Lung (tissue), 12 donors: Measurements from ENCODE around the gene PRXL2A. TPM values are rescaled to one million over a fixed set of nuclear protein-coding genes. Genes with fewer than 3 reads are reported as not detected.

Experiments used
- ATAC-seq: fragments of 200-7000 bp; cut with Tn5 transposase; one replicate; pipeline ENCODE4 v1.9.1; 2020; ENCODE audit warnings: moderate number of reproducible peaks; ENCODE audit not compliant: insufficient read depth, low FRiP score
- DNase-seq, 3 donors: peaks; one replicate each; pipeline ENCODE4 v3.0.0-alpha.2; 2013 to 2017
- H3K27ac ChIP-seq, 2 donors: one replicate each; pipeline ENCODE4 v1.5.1; 2013; ENCODE audit warnings: mild to moderate bottlenecking in 2 of 2, moderate library complexity in 2 of 2, control low read depth in 1 of 2, inconsistent platforms in 1 of 2, low read depth in 1 of 2, low read length in 1 of 2
- H3K27me3 ChIP-seq, 3 donors: one replicate each; pipeline ENCODE4 v1.5.1; 2013; ENCODE audit warnings: low read length in 2 of 3; ENCODE audit not compliant: control insufficient read depth in 3 of 3, insufficient read depth in 3 of 3
- H3K36me3 ChIP-seq, 4 donors: one replicate each; pipeline ENCODE4 v1.5.1; 2013; ENCODE audit warnings: low read length in 4 of 4, mild to moderate bottlenecking in 1 of 4, moderate library complexity in 1 of 4; ENCODE audit not compliant: control insufficient read depth in 4 of 4, insufficient read depth in 4 of 4
- H3K4me1 ChIP-seq, 5 donors: one replicate each; pipeline ENCODE4 v1.5.1; 2013; ENCODE audit warnings: low read length in 5 of 5, mild to moderate bottlenecking in 2 of 5, moderate library complexity in 1 of 5; ENCODE audit not compliant: control insufficient read depth in 5 of 5, insufficient read depth in 5 of 5
- H3K4me3 ChIP-seq: one replicate; pipeline ENCODE4 v1.5.1; 2013; ENCODE audit warnings: mild to moderate bottlenecking, control low read depth, moderate library complexity
- H3K9ac ChIP-seq, 2 donors: one replicate each; pipeline ENCODE4 v1.5.1; 2013; ENCODE audit warnings: low read length in 2 of 2, control low read depth in 1 of 2; ENCODE audit not compliant: insufficient read depth in 1 of 2
- H3K9me3 ChIP-seq, 4 donors: one replicate each; pipeline ENCODE4 v1.5.1; 2013; ENCODE audit warnings: low read length in 3 of 4, mild to moderate bottlenecking in 1 of 4, moderate library complexity in 1 of 4; ENCODE audit not compliant: control insufficient read depth in 4 of 4, insufficient read depth in 3 of 4
- CTCF ChIP-seq: IDR thresholded peaks from 2 replicates; pipeline ENCODE4 v1.5.1; 2012; ENCODE audit warnings: mild to moderate bottlenecking; ENCODE audit errors: control extremely low read depth, extremely low read depth
- WGBS, 2 donors: extraction: QIAGEN DNeasy Blood & Tissue Kit; methylation state at CpG; one replicate each; pipeline ENCODE4 v1.1.7; 2013; 5-methylcytosine and 5-hydroxymethylcytosine counted together
- polyA plus RNA-seq, 2 donors: library from polyadenylated mRNA; stranded (reverse); fragments of 200-250 nt; gene quantifications; one replicate each; pipeline ENCODE4 v1.2.1, GENCODE V29; 2013
- total RNA-seq, 2 donors: library from RNA; depleted of rRNA in 1 of 2; stranded (reverse); fragments of >200 nt in 1 of 2; gene quantifications; one replicate each; pipeline ENCODE4 v1.2.1, GENCODE V29; 2014 to 2021
- donor health status: control.
- donor health status: control.
- donor health status: Bipolar disorder and iron deficiency.
- donor health status: healthy.
- donor health status: DM: yes; HTN: yes; CAD: no.

PRXL2A gene
- total and polyA plus RNA-seq, 4 donors = 18.2 to 59.5 (median 37.0) TPM

- no peak for TF ChIP-seq CTCF
- Histone ChIP-seq H3K9me3 (no peaks in the 10 kb centered on the region), H3K27me3 (no peaks in the 10 kb centered on the region), H3K27ac (peak overlapping the region; percentile 68 to 87), H3K4me1 (peaks cover 33 to 86% (median 53%) of the 10 kb centered on the region in 5 donors), H3K36me3 (peaks cover 0 to 5% (median 0%) of the 10 kb centered on the region in 4 donors), H3K9ac (peak overlapping the region in 1 of 2 donors; percentile 25), H3K4me3 (no peak overlapping the region)
- ATAC-seq (no peak), DNase-seq (peak; percentile 45 to 73 (median 57))
- 35 to 54% methylated on average over 14 of the region's 14 CpGs for WGBS, 2 donors
Observed at GRCh38 chr10:80464557-80465450, 56.5 kb downstream of the PRXL2A start.

DNA sequence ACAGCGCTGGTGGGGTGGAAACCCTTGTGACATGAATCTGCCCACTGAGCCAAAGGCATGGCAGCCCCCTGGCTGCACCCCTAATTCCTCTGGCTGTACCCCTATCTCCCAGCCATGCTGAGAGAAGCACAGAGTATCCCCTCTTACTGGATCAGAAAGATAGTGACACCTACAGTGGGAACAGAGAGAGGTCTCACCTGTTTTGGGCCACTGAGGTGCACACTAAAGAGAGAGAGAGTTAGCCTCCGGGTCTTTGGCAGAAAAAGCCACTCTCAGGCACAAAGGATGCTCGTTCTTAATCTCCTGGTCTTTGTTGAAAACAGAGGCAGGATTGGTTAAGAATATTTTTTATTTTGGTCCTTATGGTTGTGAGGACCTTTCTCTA lies 57.1 kb downstream of the PRXL2A start:
- 36 to 66% methylated on average over 3 of the region's 3 CpGs for WGBS, 2 donors
- H3K9ac ChIP-seq = peak overlapping the region in 1 of 2 donors; percentile 25
- no peaks in the 10 kb centered on the region for H3K9me3 ChIP-seq
- H3K4me3 ChIP-seq = no peak overlapping the region
- no peaks in the 10 kb centered on the region for H3K27me3 ChIP-seq
- peaks cover 0 to 5% (median 0%) of the 10 kb centered on the region in 4 donors for H3K36me3 ChIP-seq
- H3K4me1 ChIP-seq = peaks cover 30 to 80% (median 51%) of the 10 kb centered on the region in 5 donors
- peak overlapping the region; percentile 68 to 87 for H3K27ac ChIP-seq
- no peak for TF ChIP-seq CTCF
- no peak for ATAC-seq
- DNase-seq = no peak

DNA sequence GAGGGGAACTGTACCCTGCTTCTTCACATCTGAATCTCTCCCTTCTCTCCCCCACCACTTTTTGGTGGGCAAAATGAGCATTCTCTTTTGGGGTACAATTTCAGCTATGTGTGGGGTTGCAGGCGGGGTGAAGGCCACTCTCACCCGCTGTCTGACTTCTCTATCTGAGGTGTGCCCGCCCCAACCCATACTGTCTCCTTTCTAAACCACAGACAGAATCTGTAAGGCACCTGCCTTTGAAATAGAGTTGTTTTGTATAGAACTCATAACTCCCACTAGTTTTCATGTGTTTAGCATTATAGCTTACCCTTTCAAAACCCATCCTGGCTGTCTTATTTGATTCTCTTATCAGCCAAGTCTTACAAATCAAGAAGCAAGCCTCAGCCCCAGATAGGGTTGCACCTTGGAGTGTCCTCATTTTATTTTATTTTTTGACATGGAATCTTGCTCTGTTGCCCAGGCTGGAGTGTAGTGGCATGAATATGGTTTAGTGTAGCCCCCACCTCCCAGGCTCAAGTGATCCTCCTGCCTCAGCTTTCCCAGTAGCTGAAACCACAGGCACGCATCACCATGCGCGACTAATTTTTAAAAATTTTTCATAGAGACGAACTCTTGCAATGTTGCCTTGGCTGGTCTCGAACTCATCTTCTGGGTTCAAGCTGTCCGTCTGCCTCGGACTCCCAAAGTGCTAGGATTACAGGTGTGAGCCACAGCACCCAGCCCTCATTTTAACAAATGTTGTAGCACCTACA lies 57.7 kb downstream of the PRXL2A start:
- Histone ChIP-seq H3K9me3 (no peaks in the 10 kb centered on the region), H3K4me1 (peaks cover 27 to 74% (median 51%) of the 10 kb centered on the region in 5 donors), H3K27me3 (no peaks in the 10 kb centered on the region), H3K36me3 (peaks cover 0 to 11% (median 0%) of the 10 kb centered on the region in 4 donors), H3K4me3 (no peak overlapping the region), H3K27ac (peak overlapping the region; percentile 84 to 87), H3K9ac (no peak overlapping the region)
- ATAC-seq = no peak
- no peak for TF ChIP-seq CTCF
- 66 to 75% methylated on average over 10 of the region's 10 CpGs for WGBS, 2 donors
- no peak for DNase-seq
